T-helper 1 cell treated with Interleukin-12 subunit alpha and Interleukin-12 subunit beta and Interleukin-4 antibody, amounts not matched to agents 30 ng/mL and 1 ng/mL, for 36 hours (primary cell): Measurements from ENCODE around the gene TAB2. TPM values are rescaled to one million over a fixed set of nuclear protein-coding genes. Genes with fewer than 3 reads are reported as not detected.
"Not testable (repeated sequence)": the region's sequence is repeated elsewhere in the genome, so short reads cannot be mapped to it uniquely, and the experiment has no call there.

Experiments
- intact Hi-C: fragments of 100-400 bp; cut with micrococcal nuclease; formaldehyde crosslinking; loops from one replicate; pipeline ENCODE4 v1.15.1; 2024
- total RNA-seq: library from RNA; stranded (reverse); gene quantifications from 2 replicates; pipeline ENCODE4 v1.2.3, GENCODE V29; 2022

Gene TAB2
- total RNA-seq, 1 donor from 2014 or later, result 261 TPM

- intact Hi-C loops, result loop anchor here (1.0 kb wide), 1 partner anchor 8 kb away; no protein-coding TSS in a partner anchor
These were observed 13.7 kb downstream of the TAB2 start for GRCh38 chr6:149331043-149331807.

GRCh38 chr6:149331871-149332270, 14.4 kb downstream of the TAB2 start:
- intact Hi-C loops, result loop anchor here (1.0 kb wide), 1 partner anchor 9 kb away; no protein-coding TSS in a partner anchor

- intact Hi-C loops, result no loop called here
These were observed 15.2 kb downstream of the TAB2 start for GRCh38 chr6:149332602-149333265.

- intact Hi-C loops, result no loop called here
These were observed 15.7 kb downstream of the TAB2 start for GRCh38 chr6:149333266-149333620.

GRCh38 chr6:149334201-149334600, 16.7 kb downstream of the TAB2 start:
- intact Hi-C loops, result no loop called here

GRCh38 chr6:149334682-149335160, 17.2 kb downstream of the TAB2 start:
- intact Hi-C loops, result loop anchor here (5.0 kb wide), 1 partner anchor 53 kb away; no protein-coding TSS in a partner anchor

- intact Hi-C loops, result loop anchor here (1.0 to 5.0 kb wide), 4 partner anchors 8 to 51 kb away; no protein-coding TSS in a partner anchor
These were observed 18.6 kb downstream of the TAB2 start for GRCh38 chr6:149335924-149336608.

GRCh38 chr6:149336609-149336928, 19.1 kb downstream of the TAB2 start:
- intact Hi-C loops, result loop anchor here (1.0 to 5.0 kb wide), 4 partner anchors 8 to 51 kb away; no protein-coding TSS in a partner anchor

GRCh38 chr6:149337320-149337719, 19.8 kb downstream of the TAB2 start:
- intact Hi-C loops, result loop anchor here (2.0 to 5.0 kb wide), 3 partner anchors 15 to 50 kb away; no protein-coding TSS in a partner anchor

GRCh38 chr6:149340200-149340599, 22.7 kb downstream of the TAB2 start:
- intact Hi-C loops, result no loop called here

- intact Hi-C loops, result loop anchor here (1.0 to 2.0 kb wide), 3 partner anchors 14 to 260 kb away; no protein-coding TSS in a partner anchor
These were observed 25.0 kb downstream of the TAB2 start for GRCh38 chr6:149342525-149342924.

- intact Hi-C loops, result loop anchor here (2.0 kb wide), 1 partner anchor 15 kb away; no protein-coding TSS in a partner anchor
These were observed 26.0 kb downstream of the TAB2 start for GRCh38 chr6:149343501-149343900.

GRCh38 chr6:149346078-149346477, 28.6 kb downstream of the TAB2 start:
- intact Hi-C loops, result no loop called here

- intact Hi-C loops, result no loop called here
These were observed 29.6 kb downstream of the TAB2 start for GRCh38 chr6:149347067-149347466.

GRCh38 chr6:149349279-149349678, 31.8 kb downstream of the TAB2 start:
- intact Hi-C loops, result not testable (repeated sequence)

- intact Hi-C loops, result no loop called here
These were observed 36.5 kb downstream of the TAB2 start for GRCh38 chr6:149354009-149354408.

- intact Hi-C loops, result no loop called here
These were observed 38.7 kb downstream of the TAB2 start for GRCh38 chr6:149356081-149356750.

GRCh38 chr6:149357726-149358538, 40.4 kb downstream of the TAB2 start:
- intact Hi-C loops, result loop anchor here (1.0 to 2.0 kb wide), 2 partner anchors 8 to 29 kb away; no protein-coding TSS in a partner anchor

- intact Hi-C loops, result loop anchor here (2.0 kb wide), 1 partner anchor 31 kb away; no protein-coding TSS in a partner anchor
These were observed 41.9 kb downstream of the TAB2 start for GRCh38 chr6:149359440-149359839.

GRCh38 chr6:149360536-149360935, 43.0 kb downstream of the TAB2 start:
- intact Hi-C loops, result no loop called here
